DND-41 (cell line): Measurements from ENCODE around the gene CDK5.
A peak's percentile ranks its signal among the peaks of the same experiment; 100 is the strongest.

Experiments
- ATAC-seq: fragments of 200-7000 bp; cut with Tn5 transposase; 3 replicates; pipeline ENCODE4 v1.9.1; 2021; ENCODE audit warnings: low read depth; ENCODE audit not compliant: insufficient read depth
- DNase-seq: peaks from one replicate; pipeline ENCODE4 v3.0.0-alpha.2; 2020
- H2AFZ ChIP-seq: 2 replicates; pipeline ENCODE4 v1.6.0; 2012; ENCODE audit warnings: low read depth, low read length
- H3K27ac ChIP-seq: 2 replicates; pipeline ENCODE4 v1.5.1; 2012; ENCODE audit warnings: low read length, inconsistent platforms
- H3K27me3 ChIP-seq: fragments of 200-600 bp; sonication (generic); 2 replicates; pipeline ENCODE4 v1.6.0; 2012; ENCODE audit warnings: low read length, mild to moderate bottlenecking, inconsistent platforms; ENCODE audit not compliant: insufficient read depth, poor library complexity
- H3K36me3 ChIP-seq: 2 replicates; pipeline ENCODE4 v1.5.1; 2012; ENCODE audit warnings: low read length, inconsistent platforms; ENCODE audit not compliant: insufficient read depth
- H3K4me1 ChIP-seq: 2 replicates; pipeline ENCODE4 v1.5.1; 2012; ENCODE audit warnings: mild to moderate bottlenecking, low read length; ENCODE audit not compliant: insufficient read depth
- H3K4me2 ChIP-seq: 2 replicates; pipeline ENCODE4 v1.6.0; 2012; ENCODE audit warnings: mild to moderate bottlenecking, moderate library complexity, low read length, inconsistent platforms; ENCODE audit not compliant: insufficient read depth
- H3K4me3 ChIP-seq, 2 experiments: fragments of 200-600 bp in 1 of 2; shearing (Covaris generic) in 1 of 2; 2 replicates each; pipeline ENCODE4 v1.5.1; 2012 to 2016; ENCODE audit warnings: inconsistent platforms in 2 of 2, low read length in 2 of 2, mild to moderate bottlenecking in 2 of 2, low read depth in 1 of 2, moderate library complexity in 1 of 2
- H3K79me2 ChIP-seq: 2 replicates; pipeline ENCODE4 v1.6.0; 2012; ENCODE audit warnings: low read length, inconsistent platforms; ENCODE audit not compliant: insufficient read depth
- H3K9ac ChIP-seq: 2 replicates; pipeline ENCODE4 v1.6.0; 2012; ENCODE audit warnings: low read depth, mild to moderate bottlenecking, inconsistent platforms, low read length, moderate library complexity
- H3K9me3 ChIP-seq: 2 replicates; pipeline ENCODE4 v1.5.1; 2012; ENCODE audit warnings: low read length, moderate library complexity, mild to moderate bottlenecking, inconsistent platforms; ENCODE audit not compliant: insufficient read depth, severe bottlenecking
- H4K20me1 ChIP-seq: 2 replicates; pipeline ENCODE4 v1.6.0; 2012; ENCODE audit warnings: low read length; ENCODE audit not compliant: insufficient read depth
- EZH2 ChIP-seq: IDR thresholded peaks from 3 replicates; pipeline ENCODE4 v1.6.1; 2012; ENCODE audit warnings: borderline replicate concordance, low read depth, mild to moderate bottlenecking, moderate library complexity, low read length, inconsistent platforms; ENCODE audit not compliant: severe bottlenecking
- TF ChIP-seq, protein P1 (sequence below): IDR thresholded peaks from 2 replicates; pipeline ENCODE4 v1.5.1; 2012; ENCODE audit warnings: borderline replicate concordance, low read length, moderate library complexity, mild to moderate bottlenecking; ENCODE audit not compliant: poor library complexity, severe bottlenecking; ENCODE audit errors: extremely low read depth

Gene CDK5

DNA sequence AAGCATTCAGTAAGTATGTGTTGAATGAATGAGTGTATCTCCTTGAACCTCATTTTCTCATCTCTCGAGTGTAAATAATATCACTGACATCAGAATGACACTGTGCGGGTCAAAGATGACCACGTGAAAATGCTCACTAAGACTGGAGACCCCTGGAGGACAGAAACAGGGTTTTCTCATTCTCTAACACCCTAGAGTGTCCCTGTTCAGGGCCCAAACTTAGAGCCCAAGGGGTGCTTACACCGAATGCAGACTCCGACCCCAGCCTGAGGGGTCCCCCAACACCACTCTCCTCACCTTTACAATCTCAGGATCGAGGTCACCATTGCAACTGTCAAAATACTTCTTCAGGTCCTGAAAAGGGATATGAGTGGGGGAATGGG lies 1.4 kb downstream of the CDK5 start:
- Histone ChIP-seq H2AFZ (no peak overlapping the region), H3K9ac (no peak overlapping the region), H3K9me3 (no peaks in the 10 kb centered on the region), H4K20me1 (peaks cover 27% of the 10 kb centered on the region), H3K27me3 (no peaks in the 10 kb centered on the region), H3K4me3 (peak overlapping the region in 1 of 2 experiments; percentile 85; a peak in 1 of 4 replicates), H3K4me1 (peaks cover 53% of the 10 kb centered on the region), H3K36me3 (peaks cover 4% of the 10 kb centered on the region), H3K4me2 (peak overlapping the region; percentile 96), H3K27ac (no peak overlapping the region), H3K79me2 (peaks cover 24% of the 10 kb centered on the region)
- TF ChIP-seq, protein P1, sequence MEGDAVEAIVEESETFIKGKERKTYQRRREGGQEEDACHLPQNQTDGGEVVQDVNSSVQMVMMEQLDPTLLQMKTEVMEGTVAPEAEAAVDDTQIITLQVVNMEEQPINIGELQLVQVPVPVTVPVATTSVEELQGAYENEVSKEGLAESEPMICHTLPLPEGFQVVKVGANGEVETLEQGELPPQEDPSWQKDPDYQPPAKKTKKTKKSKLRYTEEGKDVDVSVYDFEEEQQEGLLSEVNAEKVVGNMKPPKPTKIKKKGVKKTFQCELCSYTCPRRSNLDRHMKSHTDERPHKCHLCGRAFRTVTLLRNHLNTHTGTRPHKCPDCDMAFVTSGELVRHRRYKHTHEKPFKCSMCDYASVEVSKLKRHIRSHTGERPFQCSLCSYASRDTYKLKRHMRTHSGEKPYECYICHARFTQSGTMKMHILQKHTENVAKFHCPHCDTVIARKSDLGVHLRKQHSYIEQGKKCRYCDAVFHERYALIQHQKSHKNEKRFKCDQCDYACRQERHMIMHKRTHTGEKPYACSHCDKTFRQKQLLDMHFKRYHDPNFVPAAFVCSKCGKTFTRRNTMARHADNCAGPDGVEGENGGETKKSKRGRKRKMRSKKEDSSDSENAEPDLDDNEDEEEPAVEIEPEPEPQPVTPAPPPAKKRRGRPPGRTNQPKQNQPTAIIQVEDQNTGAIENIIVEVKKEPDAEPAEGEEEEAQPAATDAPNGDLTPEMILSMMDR = no peak
- TF ChIP-seq EZH2 = no peak
- ATAC-seq (no peak), DNase-seq (no peak)

DNA sequence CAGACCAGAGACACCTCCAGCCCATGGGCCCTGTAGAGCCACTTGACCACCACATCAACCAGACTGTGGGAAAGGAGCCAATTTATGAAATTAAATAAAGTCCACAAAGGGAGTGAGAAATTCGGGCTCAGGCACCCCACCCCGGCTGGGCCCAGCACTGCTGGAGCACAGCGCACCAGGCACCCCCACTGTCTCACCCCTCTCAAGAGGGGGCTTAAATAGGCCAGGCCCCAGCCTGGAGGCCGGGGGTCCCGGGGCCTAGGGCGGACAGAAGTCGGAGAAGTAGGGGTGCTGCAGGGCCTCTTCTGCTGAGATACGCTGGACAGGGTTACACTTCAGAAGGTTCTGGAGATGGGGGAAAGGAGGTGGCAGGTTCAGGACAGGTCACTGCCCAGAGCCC lies 3.9 kb downstream of the CDK5 start:
- peaks cover 9% of the 10 kb centered on the region; the same call in 1 of the 2 replicates for H3K79me2 ChIP-seq
- H3K4me3 ChIP-seq = no peak overlapping the region
- TF ChIP-seq, protein P1 = no peak
- no peak for TF ChIP-seq EZH2
- no peak overlapping the region for H3K27ac ChIP-seq
- peaks cover 4% of the 10 kb centered on the region; the same call in 1 of the 2 replicates for H3K36me3 ChIP-seq
- H3K4me1 ChIP-seq = peaks cover 41% of the 10 kb centered on the region
- H3K4me2 ChIP-seq = no peak overlapping the region
- H4K20me1 ChIP-seq = peaks cover 32% of the 10 kb centered on the region
- no peaks in the 10 kb centered on the region for H3K9me3 ChIP-seq
- H3K27me3 ChIP-seq = no peaks in the 10 kb centered on the region
- no peak for ATAC-seq
- no peak for DNase-seq
- H2AFZ ChIP-seq = no peak overlapping the region
- H3K9ac ChIP-seq = no peak overlapping the region

DNA sequence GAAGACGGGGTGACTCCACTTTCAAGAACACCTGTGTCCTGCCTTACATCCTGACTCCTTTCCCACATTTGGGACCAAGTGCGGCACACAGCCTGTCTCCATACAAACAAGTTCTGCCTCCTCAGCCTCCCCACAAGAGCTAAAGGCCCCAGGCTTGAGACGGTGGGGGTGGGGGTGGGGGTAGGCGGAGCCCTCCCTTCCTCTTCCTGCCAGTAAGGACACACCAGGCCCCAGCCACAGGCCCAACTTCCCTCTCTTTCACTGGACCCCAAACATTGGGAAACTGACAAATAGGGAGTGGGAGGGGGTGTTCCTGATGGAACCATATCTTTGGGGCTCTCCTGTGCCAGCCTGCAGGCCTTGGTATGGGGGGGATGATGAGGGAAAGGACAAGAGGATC lies 4.6 kb downstream of the CDK5 start:
- Histone ChIP-seq H4K20me1 (peaks cover 32% of the 10 kb centered on the region), H3K9me3 (no peaks in the 10 kb centered on the region), H3K36me3 (peaks cover 4% of the 10 kb centered on the region; the same call in 1 of the 2 replicates), H2AFZ (no peak overlapping the region), H3K4me2 (no peak overlapping the region), H3K27ac (no peak overlapping the region), H3K79me2 (0 out of 2 replicates have a peak, but pooled peaks cover 9% of the 10 kb centered on the region), H3K9ac (no peak overlapping the region), H3K4me1 (peaks cover 35% of the 10 kb centered on the region), H3K27me3 (no peaks in the 10 kb centered on the region), H3K4me3 (no peak overlapping the region)
- DNase-seq (no peak), ATAC-seq (no peak)
- no peak for TF ChIP-seq EZH2
- TF ChIP-seq, protein P1 = no peak

DNA sequence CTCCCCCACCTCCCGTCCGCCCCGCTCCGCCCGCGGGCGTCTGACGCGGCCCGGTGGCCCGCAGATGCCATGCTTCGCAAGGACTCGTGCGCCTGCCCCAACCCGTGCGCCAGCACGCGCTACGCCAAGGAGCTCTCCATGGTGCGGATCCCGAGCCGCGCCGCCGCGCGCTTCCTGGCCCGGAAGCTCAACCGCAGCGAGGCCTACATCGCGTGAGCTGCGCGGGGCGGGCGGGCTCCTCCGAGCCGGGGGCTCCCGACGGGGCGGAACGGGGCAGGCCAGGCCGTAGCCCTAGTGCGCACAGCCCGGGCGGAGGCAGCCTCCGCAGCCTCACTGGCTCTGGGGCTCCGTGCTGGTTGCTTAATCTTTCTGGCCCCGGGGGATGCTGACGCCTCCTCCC lies 6.6 kb downstream of the CDK5 start:
- H3K4me1 ChIP-seq = peaks cover 21% of the 10 kb centered on the region
- no peak overlapping the region for H2AFZ ChIP-seq
- ATAC-seq (peak; percentile 90), DNase-seq (peak; percentile 84)
- no peaks in the 10 kb centered on the region for H3K9me3 ChIP-seq
- H4K20me1 ChIP-seq = peaks cover 38% of the 10 kb centered on the region
- H3K27me3 ChIP-seq = no peaks in the 10 kb centered on the region
- H3K4me2 ChIP-seq = peak overlapping the region; percentile 52
- H3K9ac ChIP-seq = no peak overlapping the region
- no peak overlapping the region for H3K27ac ChIP-seq
- TF ChIP-seq, protein P1 = no peak
- TF ChIP-seq EZH2 = no peak
- no peaks in the 10 kb centered on the region for H3K79me2 ChIP-seq
- H3K4me3 ChIP-seq = no peak overlapping the region
- H3K36me3 ChIP-seq = peaks cover 4% of the 10 kb centered on the region; the same call in 1 of the 2 replicates
